NOMO-1 (cell line): Measurements from ENCODE around the gene HPD.
"Not testable (repeated sequence)": the region's sequence is repeated elsewhere in the genome, so short reads cannot be mapped to it uniquely, and the experiment has no call there.

Experiments used
- DNase-seq, 2 experiments: peaks; one replicate each; lab custom pipeline; 2025; ENCODE audit not compliant: unreplicated experiment in 2 of 2; lab: John Stamatoyannopoulos, UW

The HPD gene

GRCh38 chr12:121800694-121801594, 57.7 kb downstream of the HPD start:
- DNase-seq = peak; percentile 29 to 50

- peak; percentile 62 to 77 for DNase-seq
These were observed 58.6 kb downstream of the HPD start for GRCh38 chr12:121799842-121800693.

DNA sequence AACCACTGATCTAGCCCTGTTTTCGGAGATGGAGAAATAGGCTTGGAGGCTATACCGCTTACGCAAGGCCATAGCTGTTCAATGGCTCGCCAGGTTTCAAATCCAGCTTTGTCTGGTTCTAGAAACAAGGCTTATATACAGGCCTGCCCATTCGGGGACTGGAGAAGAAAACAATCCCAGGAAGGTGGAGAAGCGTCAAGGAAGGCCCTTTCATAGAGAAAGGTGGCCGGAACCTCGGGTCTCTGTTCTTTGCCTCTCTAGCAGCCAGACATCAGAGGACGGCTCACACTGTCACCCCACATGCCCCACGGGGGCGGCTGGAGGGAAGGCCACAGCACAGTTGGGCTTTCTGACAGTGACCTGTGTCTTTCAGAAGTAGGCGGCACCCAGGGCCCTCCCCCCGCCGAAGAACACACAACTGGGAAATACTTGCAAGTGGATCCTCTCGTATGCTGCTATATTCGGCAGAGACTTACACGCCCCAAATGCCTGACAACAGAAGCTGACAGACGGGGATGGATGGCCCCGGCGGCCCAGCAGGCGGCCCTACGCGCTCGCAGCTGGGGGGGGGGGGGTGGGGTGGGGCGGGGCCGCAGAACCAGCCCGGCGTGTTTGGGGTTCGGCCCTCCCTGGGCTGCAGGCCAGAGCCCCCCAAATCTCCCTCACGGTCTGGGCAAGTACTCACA, 59.4 kb downstream of the HPD start:
- DNase-seq = peak; percentile 70 to 79

DNA sequence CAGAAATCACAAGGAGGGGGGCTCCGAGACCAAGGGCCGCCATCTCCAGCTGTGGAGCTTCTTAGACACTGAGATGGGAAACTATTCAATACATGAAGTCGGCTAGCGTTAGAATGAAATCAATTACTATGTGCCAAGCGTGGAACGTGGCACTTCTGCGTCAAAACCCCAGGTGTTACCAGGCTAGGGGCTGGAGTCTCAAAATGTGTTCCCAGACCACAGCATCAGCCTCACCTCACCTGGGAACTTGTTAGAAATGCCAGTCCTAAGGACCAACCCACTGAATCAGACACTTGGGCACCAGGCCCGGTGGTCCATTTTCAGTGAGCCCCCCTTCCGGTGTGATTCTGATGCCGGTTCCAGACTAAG, 59.9 kb downstream of the HPD start:
- DNase-seq = no peak

- no peak for DNase-seq
These were observed 60.5 kb downstream of the HPD start for GRCh38 chr12:121797937-121798786.

DNA sequence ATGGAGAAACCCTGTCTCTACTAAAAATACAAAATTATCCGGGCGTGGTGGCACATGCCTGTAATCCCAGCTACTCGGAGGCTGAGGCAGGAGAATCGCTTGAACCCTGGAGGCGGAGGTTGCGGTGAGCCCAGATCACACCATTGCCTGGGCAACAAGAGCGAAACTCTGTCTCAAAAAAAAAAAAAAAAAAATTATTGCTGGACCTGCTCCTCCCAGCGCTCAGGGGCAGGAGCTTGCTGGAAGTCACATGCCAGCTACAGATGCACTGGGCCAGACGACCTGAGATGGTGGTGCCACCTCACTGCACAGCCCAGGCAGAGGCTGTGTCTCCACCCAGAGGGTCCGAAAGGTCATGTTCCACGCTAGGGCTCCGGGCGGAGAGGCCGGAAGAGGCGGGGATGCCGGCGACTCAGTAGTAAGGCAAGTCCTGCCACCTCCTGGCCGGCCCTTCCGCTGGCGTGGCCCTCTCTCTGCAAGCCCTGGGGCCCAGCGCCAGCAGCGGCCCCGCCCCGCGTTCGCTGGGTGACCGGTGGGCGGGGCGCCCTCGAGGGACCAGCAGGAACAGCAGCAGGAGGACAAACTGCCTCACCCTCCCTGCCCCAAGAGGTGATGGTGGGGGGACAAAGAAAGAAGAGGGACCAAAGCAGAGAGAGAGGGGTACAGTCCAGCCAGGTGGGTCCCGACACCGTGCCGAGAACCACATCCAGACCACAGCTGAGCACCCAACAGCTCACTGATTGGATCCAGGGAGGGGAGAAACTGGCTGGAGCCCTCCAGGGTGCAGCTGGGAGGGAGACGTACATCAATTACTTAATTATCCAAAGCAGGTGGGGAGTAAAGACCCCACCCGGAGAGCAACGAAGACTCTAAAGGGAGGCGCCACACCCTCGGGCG, 61.6 kb downstream of the HPD start:
- DNase-seq = peak; percentile 47 to 49

DNA sequence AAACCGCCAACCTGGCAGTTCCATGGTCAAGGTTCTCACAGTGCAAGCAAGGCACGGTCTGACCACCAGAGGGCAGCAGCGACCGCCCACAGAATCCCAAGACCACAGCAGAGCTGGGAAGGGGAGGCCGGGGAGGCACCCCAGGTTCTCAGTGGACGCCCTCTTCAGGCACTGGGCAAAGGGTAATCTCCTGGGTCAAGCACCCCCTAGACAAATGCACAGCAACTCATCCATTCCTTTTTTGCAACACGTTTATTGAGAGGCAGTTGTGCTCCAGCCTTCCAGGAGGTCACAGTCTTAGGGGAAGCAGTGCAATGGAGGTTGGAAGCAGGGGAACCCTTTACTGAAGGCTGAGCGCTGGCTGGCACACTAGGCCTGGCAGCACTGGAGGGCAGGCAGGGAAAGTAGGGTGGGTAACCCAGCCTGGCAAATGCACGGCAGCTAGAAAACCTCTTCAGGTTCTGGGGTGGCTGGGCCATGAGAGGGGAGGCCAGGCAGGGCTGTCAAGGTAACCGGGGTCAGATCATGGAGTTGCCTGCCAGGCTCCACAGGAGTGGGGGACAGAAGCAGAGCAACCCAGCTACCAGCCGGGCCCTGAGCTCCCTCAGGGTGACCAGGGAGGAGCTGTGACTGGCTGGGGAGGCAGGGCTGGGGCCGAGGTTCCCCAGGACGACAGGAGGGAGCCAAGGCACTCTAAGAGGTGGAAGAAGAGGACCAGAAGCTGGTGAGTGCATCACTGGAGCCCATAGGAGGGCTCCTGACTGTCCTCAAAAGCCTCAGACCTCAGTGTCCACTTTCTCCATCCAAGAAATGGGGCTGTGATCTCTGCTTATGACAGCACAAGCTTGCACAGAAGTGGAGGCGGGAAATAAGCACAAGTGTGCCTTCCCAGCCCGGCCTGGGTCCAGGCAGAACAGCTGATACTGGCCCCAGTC, 63.4 kb downstream of the HPD start:
- peak; percentile 59 to 61 for DNase-seq

DNA sequence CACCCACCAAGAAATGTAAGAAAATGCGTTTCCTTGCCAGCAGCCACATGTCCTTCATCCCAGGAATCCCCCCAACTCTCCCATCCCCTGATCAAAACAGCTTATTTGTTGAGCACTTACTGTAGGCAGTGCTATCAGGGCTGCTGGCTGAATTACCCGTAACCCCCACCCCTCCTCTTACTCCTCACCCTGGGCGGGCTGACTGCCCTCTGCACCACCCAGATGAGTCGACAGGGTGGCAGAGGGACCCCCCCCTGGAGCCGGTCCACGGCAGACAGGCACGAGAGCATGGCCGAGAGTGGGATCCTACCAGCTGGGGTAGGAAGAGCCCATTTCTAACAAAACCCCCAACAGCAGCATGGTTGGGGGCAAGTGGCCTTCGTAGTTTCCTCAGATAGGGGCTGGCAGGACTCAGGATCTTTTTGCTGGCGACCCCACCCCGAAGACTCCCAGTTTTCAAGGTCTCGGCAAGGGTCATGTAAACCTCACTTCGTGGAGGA, 64.1 kb downstream of the HPD start:
- DNase-seq = no peak

GRCh38 chr12:121793838-121794533, 64.7 kb downstream of the HPD start:
- peak; percentile 93 to 95 for DNase-seq

GRCh38 chr12:121793440-121793837, 65.2 kb downstream of the HPD start, which contains the start of gene RHOF:
RHOF (minus strand) TSS chr12:121793688; CDS start chr12:121793633, 55 bp downstream.
- DNase-seq = peak; percentile 32 to 62

- DNase-seq = peak; percentile 45 to 57
These were observed 65.8 kb downstream of the HPD start for GRCh38 chr12:121792607-121793439.

DNA sequence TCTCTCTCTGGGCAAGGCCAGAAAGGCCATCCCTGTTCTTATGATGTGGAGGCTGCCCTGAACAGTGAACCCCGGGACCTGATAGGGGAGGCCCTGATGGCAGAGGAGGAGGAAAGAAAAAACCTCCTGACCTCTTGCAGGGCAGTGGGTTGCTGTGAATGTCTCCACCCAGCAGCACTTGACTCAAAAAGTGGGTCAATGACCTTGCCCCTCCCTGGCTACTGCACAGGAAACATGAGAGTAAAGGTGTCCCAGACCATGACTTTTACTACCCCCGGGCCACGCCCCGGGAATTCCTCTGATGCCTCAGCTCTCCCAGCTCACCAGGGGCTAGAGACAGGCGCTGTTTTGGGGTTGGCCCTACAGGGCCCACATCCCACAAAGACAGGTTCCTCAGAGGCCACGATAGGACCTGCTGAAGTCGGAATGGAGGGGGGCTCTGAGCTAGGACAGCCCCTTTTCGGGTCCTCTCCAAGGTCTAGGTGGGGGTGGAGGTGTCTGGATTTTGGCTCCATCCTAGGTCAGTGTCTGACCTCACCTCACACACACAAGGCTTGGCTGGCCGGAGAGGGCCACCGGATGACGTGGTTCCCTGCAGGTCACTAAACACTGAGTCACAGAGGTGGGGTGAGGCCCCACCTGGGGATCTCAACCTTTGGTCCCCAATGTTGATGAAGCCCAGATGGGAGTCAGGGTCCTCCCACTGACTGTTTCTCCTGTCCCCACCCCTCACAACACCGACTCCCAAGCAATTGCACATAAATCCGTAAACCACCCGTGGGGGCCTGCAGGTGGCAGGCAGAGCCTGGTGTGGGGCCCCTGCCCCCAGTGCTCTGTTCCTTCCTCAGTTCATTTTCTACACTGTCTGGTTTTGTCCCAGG, 66.7 kb downstream of the HPD start:
- no peak for DNase-seq

DNA sequence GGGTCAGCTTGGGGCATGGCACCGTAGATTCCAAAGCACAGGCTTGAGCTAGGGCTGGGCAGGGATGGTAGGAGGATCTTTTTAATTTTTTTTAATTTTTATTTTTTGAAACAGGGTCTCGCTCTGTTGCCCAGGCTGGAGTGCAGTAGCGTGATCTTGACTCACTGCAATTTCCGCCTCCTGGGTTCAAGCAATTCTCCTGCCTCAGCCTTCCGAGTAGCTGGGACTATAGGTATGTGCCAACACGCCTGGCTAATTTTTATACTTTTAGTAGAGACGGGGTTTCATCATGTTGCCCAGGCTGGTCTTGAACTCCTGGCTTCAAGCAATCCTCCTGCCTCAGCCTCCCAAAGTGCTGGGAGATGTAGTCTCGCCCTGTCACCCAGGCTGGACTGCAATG, 67.9 kb downstream of the HPD start:
- DNase-seq = not testable (repeated sequence)

DNA sequence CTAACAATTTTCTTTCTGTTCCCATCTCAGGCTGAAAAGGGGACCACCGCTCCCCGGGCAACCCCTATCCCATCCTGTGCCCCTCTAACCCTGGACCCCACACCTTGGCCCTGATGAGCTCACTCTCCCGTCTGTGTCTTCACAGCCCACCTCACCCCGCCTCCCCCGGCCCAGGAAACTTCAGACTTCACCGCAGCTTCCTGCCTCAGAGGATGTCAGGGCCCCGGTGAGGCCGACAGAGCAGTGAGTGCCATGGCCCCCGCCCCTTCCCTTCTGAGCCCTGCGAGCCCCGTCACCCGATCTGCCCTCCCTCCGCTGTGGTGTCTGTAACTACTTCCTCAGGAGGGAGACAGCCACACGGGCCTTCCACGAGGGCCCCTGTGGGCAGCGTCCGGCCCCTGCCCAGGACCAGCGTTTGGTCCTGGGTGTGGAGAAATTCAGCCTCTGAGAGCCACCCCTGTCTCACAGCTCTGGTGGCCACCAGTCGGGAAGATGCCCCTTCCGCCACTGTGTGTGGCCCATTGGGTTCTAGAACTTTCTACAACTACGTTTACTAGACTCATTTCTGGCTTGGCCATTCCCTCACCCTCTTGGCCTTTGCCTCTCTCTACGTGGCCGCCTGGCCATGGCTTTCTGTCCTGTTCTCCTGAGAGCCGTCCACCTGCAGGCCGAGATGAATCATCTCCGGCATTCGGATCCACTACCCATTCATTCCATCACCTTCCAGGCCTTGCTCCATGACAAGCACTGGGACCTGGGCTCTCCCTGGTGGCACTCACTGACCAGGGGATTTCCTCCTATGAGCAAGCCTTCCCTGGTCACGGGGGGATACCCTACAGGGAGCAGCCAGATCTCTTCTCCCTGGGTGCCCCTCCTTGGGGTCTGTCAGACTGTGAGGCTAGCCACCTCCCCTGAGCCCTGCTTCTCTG, 68.6 kb downstream of the HPD start:
- DNase-seq = peak; percentile 93
